HG03103 (cell line): ENCODE data around the gene RRN3.
"Not testable (repeated sequence)": the region's sequence is repeated elsewhere in the genome, so short reads cannot be mapped to it uniquely, and the experiment has no call there.

Experiments
- ATAC-seq: cut with Tn5 transposase; IDR thresholded peaks from one replicate; pipeline ENCODE4 v1.9.1; 2021; ENCODE audit warnings: low read depth; ENCODE audit not compliant: unreplicated experiment

Gene RRN3

DNA sequence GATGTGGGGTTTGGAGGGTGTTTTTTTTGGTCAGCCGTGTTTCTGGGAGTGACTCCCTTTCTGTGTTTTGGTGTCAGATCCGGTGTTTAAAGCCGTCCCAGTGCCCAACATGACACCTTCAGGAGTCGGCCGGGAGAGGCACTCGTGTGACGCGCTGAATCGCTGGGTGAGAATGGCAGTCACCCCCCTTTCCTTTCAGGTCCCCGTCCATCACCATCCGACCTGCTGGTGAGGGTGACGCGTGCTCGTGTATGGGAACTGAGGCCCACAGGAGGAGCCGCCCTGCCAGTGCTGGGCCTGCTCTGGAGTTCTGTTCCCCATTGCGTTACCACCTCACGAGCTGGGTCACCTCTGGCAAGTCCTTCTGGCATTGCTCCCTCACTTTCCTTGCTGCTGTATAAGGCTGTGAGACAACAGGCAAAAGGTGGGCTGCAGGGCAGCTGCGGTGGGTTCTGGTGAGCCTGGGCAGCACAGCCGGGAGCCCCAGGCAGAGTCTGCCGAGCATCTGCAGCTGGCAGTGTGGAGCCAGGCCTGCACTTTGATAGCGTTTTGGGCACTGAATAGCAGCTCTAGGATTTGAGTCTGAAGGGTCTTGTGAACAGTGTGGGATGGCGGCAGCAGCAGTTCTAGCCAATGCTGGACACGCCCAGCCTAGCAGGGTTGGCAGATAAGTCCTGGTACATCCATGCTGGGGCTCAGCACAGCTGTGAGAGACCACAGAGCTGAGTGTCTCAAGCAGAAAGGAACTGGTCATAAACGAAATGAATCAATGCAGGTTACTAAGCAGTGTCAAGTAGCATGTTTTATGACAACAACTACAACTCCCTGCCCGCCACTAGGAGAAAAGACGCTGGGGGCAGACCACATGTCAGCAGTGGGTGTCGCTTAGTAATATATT is 65.0 kb downstream of the RRN3 start:
- ATAC-seq: not testable (repeated sequence)

DNA sequence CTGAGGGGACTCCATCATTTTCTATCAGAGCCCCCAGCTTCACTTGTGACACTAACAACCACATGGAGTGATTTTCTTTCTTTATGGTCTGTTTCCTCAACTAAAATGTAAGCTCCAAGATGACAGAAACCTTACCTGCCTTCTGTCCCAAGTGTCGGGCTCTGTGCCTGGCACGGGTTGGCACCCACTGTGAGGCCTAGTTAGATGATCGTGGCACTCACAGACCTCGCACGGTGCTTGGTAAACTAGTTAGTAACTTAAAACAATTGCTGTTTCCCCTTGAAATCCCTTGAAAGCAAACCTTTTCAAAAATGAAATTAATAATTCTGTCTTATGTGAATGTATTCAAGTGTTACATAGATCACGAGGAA is 65.7 kb downstream of the RRN3 start:
- not testable (repeated sequence) for ATAC-seq

DNA sequence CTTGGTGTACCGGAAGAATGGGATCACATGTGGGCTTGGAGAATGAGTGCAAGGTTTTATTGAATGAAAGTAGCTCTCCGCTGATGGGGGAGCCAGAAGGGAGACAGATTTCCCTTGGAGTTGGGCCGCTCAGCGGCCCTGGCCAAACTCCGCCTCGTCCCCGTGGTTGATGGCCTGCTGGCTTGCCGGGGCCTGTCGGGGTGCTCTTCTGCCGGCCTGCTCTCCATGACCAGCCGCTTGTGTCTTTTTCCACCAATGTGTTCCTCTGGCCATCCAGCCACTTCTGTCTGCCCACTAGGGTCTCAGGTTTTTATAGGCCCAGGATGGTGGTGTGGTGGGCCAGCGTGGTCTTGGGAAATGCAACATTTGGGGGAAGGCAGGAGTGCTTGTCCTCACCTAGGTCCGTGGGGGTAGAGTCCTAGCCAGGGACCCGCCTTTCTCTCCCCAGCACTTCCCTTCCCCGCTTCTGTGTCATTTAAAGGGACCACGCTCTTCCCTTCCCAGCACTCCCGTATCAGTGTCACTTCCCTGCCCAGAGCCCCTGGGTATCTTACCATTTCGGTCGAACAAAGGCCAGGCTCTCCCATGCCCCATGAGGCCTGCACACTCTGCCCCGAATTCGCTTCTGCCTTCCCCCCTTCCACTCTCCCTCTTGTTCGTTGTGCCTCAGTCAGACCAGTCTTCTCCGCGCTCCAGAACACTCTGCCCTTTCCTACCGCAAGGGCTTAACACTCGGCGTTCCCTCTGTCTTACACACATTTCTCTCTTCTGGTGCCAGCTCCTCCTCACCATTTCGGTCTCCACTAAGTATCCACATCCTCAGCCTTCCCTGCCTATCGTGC is 66.3 kb downstream of the RRN3 start:
- ATAC-seq: not testable (repeated sequence)

DNA sequence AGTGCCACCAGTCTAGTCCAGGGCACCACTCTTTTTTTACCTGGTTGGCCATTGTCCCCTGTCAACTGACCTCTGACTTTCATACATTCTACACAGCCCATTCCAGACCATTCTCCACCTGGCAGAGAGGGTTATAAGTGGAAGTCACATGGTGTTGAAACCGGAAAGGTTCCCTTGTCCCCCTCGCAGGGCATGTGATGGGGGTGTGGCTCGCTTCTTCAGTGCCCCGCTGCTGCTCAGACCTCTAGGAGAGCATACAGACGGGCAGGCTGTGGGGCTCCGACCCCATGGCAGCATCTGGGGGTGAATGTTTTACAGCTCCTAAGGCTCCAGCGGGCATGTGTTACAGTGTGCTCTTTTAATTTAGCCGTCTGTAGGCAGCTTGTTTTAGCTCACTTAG is 67.0 kb downstream of the RRN3 start:
- not testable (repeated sequence) for ATAC-seq

DNA sequence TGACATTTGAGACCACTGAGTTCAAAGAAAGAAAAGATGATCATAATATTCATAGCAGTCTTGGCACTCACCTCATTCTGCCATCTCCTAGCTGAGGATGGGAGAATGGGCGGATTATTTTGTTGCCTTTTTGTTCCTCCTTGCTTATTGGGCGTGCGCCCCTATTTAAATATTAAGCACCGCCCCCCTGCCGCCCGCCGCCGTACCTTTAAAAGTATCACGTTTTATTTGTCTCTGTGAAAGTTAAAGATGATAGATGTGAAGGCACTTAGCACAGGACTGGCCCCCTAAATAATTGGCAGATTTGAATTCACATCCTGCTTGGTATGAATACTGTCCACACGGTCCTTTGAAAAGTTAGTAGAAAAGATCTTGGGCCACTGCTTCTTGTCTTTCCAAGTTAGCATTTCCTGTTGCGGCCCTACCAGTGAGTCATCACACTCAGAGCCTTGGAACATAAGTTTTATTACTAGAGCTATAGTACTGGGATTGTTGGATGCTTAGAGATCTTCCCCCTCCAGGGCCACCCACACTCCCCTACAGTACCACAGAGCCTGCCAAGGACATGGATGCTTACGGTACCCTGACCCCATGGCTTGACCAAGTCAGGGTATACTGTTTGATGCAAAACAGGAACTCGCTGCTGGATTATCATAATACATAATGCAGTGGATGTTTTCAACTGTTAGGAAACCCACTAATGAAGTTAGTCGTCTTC is 68.7 kb downstream of the RRN3 start:
- ATAC-seq: not testable (repeated sequence)

DNA sequence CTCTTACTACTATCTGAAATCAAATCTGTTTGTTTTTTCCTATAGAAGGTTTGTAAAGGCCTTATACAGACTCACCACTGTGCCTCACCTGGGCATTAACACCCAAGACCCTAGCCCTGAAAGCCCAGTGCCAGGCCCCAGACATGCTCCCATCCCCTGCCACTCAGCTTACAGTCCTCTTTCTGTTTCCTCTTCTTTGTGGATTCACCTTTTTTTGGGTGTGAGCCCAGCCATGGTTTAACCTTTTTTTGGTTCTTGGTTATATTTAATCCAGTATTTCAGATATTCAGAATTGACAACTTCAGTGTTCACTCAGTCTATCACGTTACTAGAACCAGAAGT is 69.2 kb downstream of the RRN3 start:
- not testable (repeated sequence) for ATAC-seq

DNA sequence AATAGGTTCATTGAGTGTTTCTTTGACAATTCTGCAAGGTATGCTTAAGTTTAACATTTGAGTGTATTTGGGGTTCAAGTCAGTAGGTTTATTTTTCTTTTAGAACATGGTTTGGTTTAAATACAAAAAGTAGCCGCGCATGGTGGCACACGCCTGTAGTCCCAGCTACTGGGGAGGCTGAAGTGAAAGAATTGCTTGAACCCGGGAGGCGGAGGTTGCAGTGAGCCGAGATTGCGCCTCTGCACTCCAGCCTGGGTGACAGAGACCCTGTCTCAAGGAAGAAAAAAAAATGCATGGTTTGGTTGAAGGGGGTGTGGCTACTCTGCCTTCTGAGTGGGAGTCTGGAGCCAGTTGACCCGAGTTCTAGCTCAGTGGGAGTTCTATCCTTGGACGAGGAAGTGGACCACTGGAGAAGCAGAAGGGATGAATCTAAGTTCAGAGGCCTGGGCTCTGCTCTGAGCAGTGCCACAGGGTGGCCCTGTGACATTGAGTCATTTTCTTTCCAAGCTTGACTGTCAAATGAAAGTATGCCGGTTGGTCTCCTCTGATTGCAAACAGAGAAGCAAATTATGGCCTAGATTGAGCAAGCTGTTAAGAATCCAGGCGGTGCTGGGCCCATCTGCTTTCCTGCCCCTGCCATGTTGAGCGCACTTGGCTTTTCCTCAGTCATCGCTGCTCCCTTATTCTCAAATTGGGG is 70.5 kb downstream of the RRN3 start:
- not testable (repeated sequence) for ATAC-seq

DNA sequence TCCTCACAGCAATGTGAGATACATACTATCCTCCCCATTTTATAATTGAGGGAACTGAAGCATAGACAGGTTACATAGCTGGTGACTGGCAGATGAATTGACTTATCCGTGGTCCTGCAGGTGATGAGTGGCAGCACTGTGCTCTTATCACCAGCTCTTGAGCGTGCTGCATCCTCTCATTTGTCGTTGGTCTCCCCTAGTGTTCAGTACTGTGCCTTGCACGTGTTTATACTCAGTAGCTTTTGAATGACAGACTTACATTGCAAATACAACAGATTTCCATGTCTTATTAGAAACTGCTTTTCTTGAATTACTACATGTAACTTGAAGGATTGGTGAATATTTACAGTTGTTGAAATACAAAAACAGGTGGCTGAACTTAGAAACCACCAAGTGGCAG is 71.9 kb downstream of the RRN3 start:
- ATAC-seq: peak; percentile 90

DNA sequence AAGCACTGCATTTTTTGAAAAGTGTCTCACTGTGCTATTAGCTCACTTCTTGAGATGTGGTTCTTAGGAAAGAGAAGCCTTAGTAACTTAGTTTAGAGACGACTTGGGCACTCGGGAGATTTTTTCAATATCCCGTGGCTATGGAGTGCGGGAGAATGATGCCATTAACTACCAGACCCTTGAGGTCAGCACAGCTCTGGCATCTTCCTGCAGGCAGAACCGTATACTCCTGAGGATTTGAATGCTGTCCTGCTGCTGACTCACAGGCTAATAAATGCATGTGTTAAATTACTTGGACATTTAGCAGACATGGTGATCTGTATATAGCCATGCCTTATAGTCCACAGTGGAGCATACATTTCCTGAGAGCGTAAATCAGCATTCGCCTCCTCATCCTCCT is 72.6 kb downstream of the RRN3 start:
- not testable (repeated sequence) for ATAC-seq

DNA sequence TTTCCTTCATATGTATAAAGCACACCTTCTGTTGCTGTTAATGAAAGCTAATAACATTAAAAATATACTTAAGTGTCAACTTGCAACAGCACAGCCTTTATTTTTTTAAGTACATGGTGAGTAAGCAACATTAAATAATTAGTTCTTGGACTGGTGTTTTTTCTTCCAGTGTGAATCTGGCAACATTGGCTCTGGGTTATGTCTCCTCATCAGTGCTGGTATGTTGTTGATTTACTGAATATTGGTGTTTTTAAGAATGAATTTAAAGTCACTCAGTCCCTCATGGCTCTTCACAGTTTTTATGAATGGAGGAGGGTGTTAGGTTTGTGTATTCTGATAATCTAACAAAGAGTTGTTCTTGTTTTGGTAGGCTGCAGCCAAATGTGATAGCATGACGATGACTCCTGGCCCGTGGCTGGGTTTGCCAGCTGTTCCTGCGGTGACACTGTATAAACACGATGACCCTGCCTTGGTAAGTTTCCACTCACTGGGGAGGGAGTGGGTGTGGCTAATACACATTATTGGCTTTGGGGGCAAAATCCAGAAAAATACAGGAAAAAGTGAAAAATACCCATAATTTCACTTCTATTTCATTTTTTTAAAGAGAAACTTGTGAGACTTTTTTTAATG is 77.0 kb downstream of the RRN3 start:
- ATAC-seq: not testable (repeated sequence)

DNA sequence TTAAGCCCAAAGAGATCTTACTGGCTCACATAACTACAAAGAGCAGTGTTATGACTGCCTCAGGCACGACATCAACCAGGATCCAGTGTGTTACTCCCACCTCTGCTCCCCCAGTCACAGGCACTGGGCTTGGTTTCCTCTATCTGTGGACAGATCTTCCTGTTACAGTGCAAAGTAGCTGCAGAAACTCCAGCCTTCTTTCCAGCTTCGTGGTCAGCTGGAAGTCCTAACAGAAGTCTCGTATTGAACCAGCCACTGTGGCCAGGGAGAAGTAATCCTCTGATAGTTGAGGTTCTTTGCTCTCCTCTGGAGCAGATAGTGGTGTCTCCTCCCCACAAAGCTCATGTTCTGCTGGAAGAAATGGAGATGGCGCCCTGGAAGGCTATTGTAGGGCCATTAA is 77.7 kb downstream of the RRN3 start:
- not testable (repeated sequence) for ATAC-seq

DNA sequence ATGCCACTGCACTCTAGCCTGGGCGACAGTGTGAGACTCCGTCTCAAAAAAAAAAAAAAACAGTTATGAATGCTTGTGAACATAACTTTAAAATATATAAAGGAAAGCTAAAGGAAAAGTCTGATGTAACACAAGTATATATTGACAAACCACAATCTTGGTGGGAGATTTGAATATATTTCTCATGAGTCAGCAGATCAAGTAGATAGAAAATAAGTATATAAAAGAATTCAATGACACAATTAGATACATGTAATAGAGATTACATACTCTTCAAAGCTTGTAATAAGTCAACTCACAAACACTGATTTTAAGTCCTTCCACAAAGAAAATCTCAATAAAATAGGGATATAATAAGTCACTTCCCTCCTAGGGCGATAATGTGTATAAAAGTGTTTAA is 78.4 kb downstream of the RRN3 start:
- ATAC-seq: not testable (repeated sequence)

DNA sequence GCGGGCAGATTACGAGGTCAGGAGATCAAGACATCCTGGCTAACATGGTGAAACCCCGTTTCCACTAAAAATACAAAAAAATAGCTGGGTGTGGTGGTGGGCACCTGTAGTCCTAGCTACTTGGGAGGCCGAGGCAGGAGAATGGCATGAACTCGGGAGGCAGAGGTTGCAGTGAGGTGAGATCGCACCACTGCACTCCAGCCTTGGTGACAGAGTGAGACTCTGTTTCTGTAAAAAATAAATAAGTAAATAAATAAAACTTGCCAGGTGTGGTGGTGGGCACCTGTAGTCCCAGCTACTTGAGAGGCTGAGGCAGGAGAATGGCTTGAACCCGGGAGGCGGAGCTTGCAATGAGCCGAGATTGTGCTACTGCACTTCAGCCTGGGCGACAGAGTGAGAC is 81.1 kb downstream of the RRN3 start:
- not testable (repeated sequence) for ATAC-seq
